ENCODE data around the gene DNAH1. TPM values are rescaled to one million over a fixed set of nuclear protein-coding genes. Genes with fewer than 3 reads are reported as not detected.

Gene DNAH1
- total and polyA plus RNA-seq, 2 experiments from 2014 or later: 0.81 to 1.8 TPM

DNA sequence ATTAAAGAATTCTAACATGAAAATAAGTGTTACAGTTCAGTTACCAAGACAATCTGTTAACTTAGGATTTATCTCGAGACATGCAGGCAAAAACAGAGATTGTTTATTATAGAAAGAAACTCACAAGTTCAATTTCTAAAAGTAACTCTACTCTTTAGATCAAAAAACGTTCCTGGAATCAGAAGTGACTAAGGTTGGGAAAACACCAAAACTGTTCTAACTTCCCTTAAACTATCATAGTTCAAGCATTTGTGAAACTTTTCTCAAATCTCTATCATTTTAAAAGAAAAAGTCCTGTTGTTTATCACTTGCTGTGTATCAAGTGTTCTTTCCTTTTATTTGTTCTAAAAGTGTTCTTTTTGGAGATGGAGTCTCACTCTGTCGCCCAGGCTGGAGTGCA lies 46.3 kb upstream of the DNAH1 start (continued):
- TF ChIP-seq, protein P1, sequence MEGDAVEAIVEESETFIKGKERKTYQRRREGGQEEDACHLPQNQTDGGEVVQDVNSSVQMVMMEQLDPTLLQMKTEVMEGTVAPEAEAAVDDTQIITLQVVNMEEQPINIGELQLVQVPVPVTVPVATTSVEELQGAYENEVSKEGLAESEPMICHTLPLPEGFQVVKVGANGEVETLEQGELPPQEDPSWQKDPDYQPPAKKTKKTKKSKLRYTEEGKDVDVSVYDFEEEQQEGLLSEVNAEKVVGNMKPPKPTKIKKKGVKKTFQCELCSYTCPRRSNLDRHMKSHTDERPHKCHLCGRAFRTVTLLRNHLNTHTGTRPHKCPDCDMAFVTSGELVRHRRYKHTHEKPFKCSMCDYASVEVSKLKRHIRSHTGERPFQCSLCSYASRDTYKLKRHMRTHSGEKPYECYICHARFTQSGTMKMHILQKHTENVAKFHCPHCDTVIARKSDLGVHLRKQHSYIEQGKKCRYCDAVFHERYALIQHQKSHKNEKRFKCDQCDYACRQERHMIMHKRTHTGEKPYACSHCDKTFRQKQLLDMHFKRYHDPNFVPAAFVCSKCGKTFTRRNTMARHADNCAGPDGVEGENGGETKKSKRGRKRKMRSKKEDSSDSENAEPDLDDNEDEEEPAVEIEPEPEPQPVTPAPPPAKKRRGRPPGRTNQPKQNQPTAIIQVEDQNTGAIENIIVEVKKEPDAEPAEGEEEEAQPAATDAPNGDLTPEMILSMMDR (conservative IDR thresholded peaks at IDR 0.05; ENCODE audit: low read depth in 2 of 2): no peak

DNA sequence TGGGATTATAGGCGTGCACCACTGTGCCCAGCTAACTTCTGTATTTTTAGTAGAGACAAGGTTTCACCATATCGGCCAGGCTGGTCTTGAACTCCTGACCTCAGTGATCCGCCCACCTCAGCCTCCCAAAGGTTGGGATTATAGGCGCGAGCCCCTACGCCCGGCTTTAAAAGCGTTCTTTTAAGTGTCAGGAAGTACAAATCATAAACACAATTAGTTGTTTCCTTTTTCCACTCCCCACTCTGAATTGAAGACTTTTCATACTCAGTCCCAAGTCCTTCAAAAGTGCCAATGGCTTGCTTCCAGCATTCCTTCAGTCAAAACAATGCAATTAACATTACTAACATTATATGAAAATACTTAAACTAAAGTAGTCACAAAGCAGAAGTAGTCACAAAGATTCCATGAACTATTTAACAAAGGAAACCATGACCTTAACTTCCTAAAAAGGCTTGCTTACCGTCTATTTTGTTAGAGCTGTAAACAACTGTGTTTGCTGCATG lies 45.8 kb upstream of the DNAH1 start:
- peaks cover 3% of the 10 kb centered on the region for H3K4me1 Mint-ChIP-seq
- no peak for DNase-seq (ENCODE audit: low spot score)
- TF ChIP-seq NANOG (IDR thresholded peaks at IDR 0.05; ENCODE audit: borderline replicate concordance) (no peak), JUNB (IDR thresholded peaks at IDR 0.05; ENCODE audit: unreplicated experiment) (no peak), POLR2AphosphoS5 (IDR thresholded peaks at IDR 0.05; ENCODE audit: low read depth) (no peak)
- TF ChIP-seq, protein P1 (conservative IDR thresholded peaks at IDR 0.05; ENCODE audit: low read depth in 2 of 2): no peak
- TF ChIP-seq, protein P2, sequence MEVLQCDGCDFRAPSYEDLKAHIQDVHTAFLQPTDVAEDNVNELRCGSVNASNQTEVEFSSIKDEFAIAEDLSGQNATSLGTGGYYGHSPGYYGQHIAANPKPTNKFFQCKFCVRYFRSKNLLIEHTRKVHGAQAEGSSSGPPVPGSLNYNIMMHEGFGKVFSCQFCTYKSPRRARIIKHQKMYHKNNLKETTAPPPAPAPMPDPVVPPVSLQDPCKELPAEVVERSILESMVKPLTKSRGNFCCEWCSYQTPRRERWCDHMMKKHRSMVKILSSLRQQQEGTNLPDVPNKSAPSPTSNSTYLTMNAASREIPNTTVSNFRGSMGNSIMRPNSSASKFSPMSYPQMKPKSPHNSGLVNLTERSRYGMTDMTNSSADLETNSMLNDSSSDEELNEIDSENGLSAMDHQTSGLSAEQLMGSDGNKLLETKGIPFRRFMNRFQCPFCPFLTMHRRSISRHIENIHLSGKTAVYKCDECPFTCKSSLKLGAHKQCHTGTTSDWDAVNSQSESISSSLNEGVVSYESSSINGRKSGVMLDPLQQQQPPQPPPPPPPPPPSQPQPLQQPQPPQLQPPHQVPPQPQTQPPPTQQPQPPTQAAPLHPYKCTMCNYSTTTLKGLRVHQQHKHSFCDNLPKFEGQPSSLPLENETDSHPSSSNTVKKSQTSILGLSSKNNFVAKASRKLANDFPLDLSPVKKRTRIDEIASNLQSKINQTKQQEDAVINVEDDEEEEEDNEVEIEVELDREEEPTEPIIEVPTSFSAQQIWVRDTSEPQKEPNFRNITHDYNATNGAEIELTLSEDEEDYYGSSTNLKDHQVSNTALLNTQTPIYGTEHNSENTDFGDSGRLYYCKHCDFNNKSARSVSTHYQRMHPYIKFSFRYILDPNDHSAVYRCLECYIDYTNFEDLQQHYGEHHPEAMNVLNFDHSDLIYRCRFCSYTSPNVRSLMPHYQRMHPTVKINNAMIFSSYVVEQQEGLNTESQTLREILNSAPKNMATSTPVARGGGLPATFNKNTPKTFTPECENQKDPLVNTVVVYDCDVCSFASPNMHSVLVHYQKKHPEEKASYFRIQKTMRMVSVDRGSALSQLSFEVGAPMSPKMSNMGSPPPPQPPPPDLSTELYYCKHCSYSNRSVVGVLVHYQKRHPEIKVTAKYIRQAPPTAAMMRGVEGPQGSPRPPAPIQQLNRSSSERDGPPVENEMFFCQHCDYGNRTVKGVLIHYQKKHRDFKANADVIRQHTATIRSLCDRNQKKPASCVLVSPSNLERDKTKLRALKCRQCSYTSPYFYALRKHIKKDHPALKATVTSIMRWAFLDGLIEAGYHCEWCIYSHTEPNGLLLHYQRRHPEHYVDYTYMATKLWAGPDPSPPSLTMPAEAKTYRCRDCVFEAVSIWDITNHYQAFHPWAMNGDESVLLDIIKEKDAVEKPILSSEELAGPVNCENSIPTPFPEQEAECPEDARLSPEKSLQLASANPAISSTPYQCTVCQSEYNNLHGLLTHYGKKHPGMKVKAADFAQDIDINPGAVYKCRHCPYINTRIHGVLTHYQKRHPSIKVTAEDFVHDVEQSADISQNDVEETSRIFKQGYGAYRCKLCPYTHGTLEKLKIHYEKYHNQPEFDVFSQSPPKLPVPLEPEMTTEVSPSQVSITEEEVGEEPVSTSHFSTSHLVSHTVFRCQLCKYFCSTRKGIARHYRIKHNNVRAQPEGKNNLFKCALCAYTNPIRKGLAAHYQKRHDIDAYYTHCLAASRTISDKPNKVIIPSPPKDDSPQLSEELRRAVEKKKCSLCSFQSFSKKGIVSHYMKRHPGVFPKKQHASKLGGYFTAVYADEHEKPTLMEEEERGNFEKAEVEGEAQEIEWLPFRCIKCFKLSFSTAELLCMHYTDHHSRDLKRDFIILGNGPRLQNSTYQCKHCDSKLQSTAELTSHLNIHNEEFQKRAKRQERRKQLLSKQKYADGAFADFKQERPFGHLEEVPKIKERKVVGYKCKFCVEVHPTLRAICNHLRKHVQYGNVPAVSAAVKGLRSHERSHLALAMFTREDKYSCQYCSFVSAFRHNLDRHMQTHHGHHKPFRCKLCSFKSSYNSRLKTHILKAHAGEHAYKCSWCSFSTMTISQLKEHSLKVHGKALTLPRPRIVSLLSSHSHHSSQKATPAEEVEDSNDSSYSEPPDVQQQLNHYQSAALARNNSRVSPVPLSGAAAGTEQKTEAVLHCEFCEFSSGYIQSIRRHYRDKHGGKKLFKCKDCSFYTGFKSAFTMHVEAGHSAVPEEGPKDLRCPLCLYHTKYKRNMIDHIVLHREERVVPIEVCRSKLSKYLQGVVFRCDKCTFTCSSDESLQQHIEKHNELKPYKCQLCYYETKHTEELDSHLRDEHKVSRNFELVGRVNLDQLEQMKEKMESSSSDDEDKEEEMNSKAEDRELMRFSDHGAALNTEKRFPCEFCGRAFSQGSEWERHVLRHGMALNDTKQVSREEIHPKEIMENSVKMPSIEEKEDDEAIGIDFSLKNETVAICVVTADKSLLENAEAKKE (CRISPR knock-in tag; IDR thresholded peaks at IDR 0.05): no peak
- TF ChIP-seq, protein P3, sequence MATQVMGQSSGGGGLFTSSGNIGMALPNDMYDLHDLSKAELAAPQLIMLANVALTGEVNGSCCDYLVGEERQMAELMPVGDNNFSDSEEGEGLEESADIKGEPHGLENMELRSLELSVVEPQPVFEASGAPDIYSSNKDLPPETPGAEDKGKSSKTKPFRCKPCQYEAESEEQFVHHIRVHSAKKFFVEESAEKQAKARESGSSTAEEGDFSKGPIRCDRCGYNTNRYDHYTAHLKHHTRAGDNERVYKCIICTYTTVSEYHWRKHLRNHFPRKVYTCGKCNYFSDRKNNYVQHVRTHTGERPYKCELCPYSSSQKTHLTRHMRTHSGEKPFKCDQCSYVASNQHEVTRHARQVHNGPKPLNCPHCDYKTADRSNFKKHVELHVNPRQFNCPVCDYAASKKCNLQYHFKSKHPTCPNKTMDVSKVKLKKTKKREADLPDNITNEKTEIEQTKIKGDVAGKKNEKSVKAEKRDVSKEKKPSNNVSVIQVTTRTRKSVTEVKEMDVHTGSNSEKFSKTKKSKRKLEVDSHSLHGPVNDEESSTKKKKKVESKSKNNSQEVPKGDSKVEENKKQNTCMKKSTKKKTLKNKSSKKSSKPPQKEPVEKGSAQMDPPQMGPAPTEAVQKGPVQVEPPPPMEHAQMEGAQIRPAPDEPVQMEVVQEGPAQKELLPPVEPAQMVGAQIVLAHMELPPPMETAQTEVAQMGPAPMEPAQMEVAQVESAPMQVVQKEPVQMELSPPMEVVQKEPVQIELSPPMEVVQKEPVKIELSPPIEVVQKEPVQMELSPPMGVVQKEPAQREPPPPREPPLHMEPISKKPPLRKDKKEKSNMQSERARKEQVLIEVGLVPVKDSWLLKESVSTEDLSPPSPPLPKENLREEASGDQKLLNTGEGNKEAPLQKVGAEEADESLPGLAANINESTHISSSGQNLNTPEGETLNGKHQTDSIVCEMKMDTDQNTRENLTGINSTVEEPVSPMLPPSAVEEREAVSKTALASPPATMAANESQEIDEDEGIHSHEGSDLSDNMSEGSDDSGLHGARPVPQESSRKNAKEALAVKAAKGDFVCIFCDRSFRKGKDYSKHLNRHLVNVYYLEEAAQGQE (IDR thresholded peaks at IDR 0.05; ENCODE audit: unreplicated experiment): no peak
- Histone ChIP-seq H3K36me3 (ENCODE audit: insufficient read depth) (peaks cover 48% of the 10 kb centered on the region), H3K27ac (ENCODE audit: low read depth) (no peak overlapping the region), H3K9me2 (ENCODE audit: insufficient read depth) (no peaks in the 10 kb centered on the region), H3K79me2 (replicated peaks; ENCODE audit: insufficient read depth) (peaks cover 95% of the 10 kb centered on the region), H3K4me3 (no peak overlapping the region), H3K4me1 (ENCODE audit: insufficient read depth) (no peaks in the 10 kb centered on the region), H4K20me1 (replicated peaks; ENCODE audit: insufficient read depth) (peaks cover 71% of the 10 kb centered on the region), H3K4me2 (no peak overlapping the region), H3F3A (replicated peaks; ENCODE audit: low read depth) (peaks cover 13% of the 10 kb centered on the region), H2AFZ (no peak overlapping the region), H3K27me3 (ENCODE audit: insufficient read depth) (no peaks in the 10 kb centered on the region)
- ATAC-seq: no peak
- H3K4me3 Mint-ChIP-seq: no peak overlapping the region
- peaks cover 3% of the 10 kb centered on the region for H3K27me3 Mint-ChIP-seq (ENCODE audit: insufficient read depth, low read depth, poor library complexity)
- H3K27ac Mint-ChIP-seq: no peak overlapping the region
- H3K9me3 Mint-ChIP-seq: no peaks in the 10 kb centered on the region
- H3K36me3 Mint-ChIP-seq (ENCODE audit: low read depth): peaks cover 81% of the 10 kb centered on the region

Measured in GM23338 (cell line).